Measurements from ENCODE around the gene C21orf58.

C21orf58 gene

GRCh38 chr21:46323227-46323709 lies 402 bp downstream of the C21orf58 start:
- peaks cover 5% of the 10 kb centered on the region for H3K36me3 ChIP-seq (ENCODE audit: control insufficient read depth, insufficient read depth, low read length)

GRCh38 chr21:46322351-46323226 lies 1.1 kb downstream of the C21orf58 start:
- Histone ChIP-seq H3K36me3 (ENCODE audit: control insufficient read depth, insufficient read depth, low read length) (peaks cover 3% of the 10 kb centered on the region), H3K27me3 (replicated peaks; ENCODE audit: control insufficient read depth, insufficient read depth, low read length) (no peaks in the 10 kb centered on the region), H3K4me3 (replicated peaks; ENCODE audit: low read depth, low read length) (peak overlapping the region; percentile 85)
- TF ChIP-seq CTCF (IDR thresholded peaks at IDR 0.05; ENCODE audit: insufficient read depth, low read length, poor library complexity, severe bottlenecking) = no peak
- DNase-seq (ENCODE audit: extremely low read depth, insufficient read length) = no peak

More at GRCh38 chr21:46323227-46323709, 402 bp downstream of the C21orf58 start:
- Histone ChIP-seq H3K27me3 (replicated peaks; ENCODE audit: control insufficient read depth, insufficient read depth, low read length) (no peaks in the 10 kb centered on the region), H3K4me3 (replicated peaks; ENCODE audit: low read depth, low read length) (peak overlapping the region; percentile 85)
- TF ChIP-seq CTCF (IDR thresholded peaks at IDR 0.05; ENCODE audit: insufficient read depth, low read length, poor library complexity, severe bottlenecking) = no peak
- DNase-seq (ENCODE audit: extremely low read depth, insufficient read length) = no peak

- Histone ChIP-seq H3K27me3 (replicated peaks; ENCODE audit: control insufficient read depth, insufficient read depth, low read length) (no peaks in the 10 kb centered on the region), H3K4me3 (replicated peaks; ENCODE audit: low read depth, low read length) (no peak overlapping the region), H3K36me3 (ENCODE audit: control insufficient read depth, insufficient read depth, low read length) (peaks cover 5% of the 10 kb centered on the region)
- no peak for TF ChIP-seq CTCF (IDR thresholded peaks at IDR 0.05; ENCODE audit: insufficient read depth, low read length, poor library complexity, severe bottlenecking)
- no peak for DNase-seq (ENCODE audit: extremely low read depth, insufficient read length)
These were observed 3.3 kb downstream of the C21orf58 start for GRCh38 chr21:46320331-46320801.

GRCh38 chr21:46319186-46319585 lies 4.5 kb downstream of the C21orf58 start:
- DNase-seq (ENCODE audit: extremely low read depth, insufficient read length) = no peak
- H3K36me3 ChIP-seq (ENCODE audit: control insufficient read depth, insufficient read depth, low read length) = peaks cover 9% of the 10 kb centered on the region

GRCh38 chr21:46318464-46318845 lies 5.2 kb downstream of the C21orf58 start:
- no peak for TF ChIP-seq CTCF (IDR thresholded peaks at IDR 0.05; ENCODE audit: insufficient read depth, low read length, poor library complexity, severe bottlenecking)
- Histone ChIP-seq H3K4me3 (replicated peaks; ENCODE audit: low read depth, low read length) (no peak overlapping the region), H3K36me3 (ENCODE audit: control insufficient read depth, insufficient read depth, low read length) (peaks cover 10% of the 10 kb centered on the region), H3K27me3 (replicated peaks; ENCODE audit: control insufficient read depth, insufficient read depth, low read length) (no peaks in the 10 kb centered on the region)
- no peak for DNase-seq (ENCODE audit: extremely low read depth, insufficient read length)

More at GRCh38 chr21:46319186-46319585, 4.5 kb downstream of the C21orf58 start:
- Histone ChIP-seq H3K4me3 (replicated peaks; ENCODE audit: low read depth, low read length) (no peak overlapping the region), H3K27me3 (replicated peaks; ENCODE audit: control insufficient read depth, insufficient read depth, low read length) (no peaks in the 10 kb centered on the region)
- TF ChIP-seq CTCF (IDR thresholded peaks at IDR 0.05; ENCODE audit: insufficient read depth, low read length, poor library complexity, severe bottlenecking) = no peak

Data from GM06990 (cell line).